PFSK-1 (cell line): ENCODE data around the gene CCNG1.

ENCODE experiments used
- POLR2AphosphoS5 ChIP-seq: IDR thresholded peaks from 2 replicates; pipeline ENCODE4 v1.6.1; 2012; ENCODE audit warnings: low read depth, mild to moderate bottlenecking, control low read depth, low read length, moderate library complexity
- SIN3A ChIP-seq: IDR thresholded peaks from 2 replicates; pipeline ENCODE4 v1.6.1; 2012; ENCODE audit warnings: mild to moderate bottlenecking, low read length, moderate library complexity, borderline replicate concordance; ENCODE audit not compliant: insufficient read depth
- TAF1 ChIP-seq: IDR thresholded peaks from 2 replicates; pipeline ENCODE4 v1.6.1; 2012; ENCODE audit warnings: low read length, control low read depth, borderline replicate concordance; ENCODE audit not compliant: insufficient read depth
- TF ChIP-seq, protein P1 (sequence below), 2 experiments: IDR thresholded peaks; 2 replicates each; pipeline versions ENCODE4 v1.6.1 to v1.8.0; 2011 to 2012; ENCODE audit warnings: low read depth in 2 of 2, low read length in 2 of 2, control low read depth in 1 of 2, inconsistent platforms in 1 of 2, mild to moderate bottlenecking in 1 of 2, moderate library complexity in 1 of 2; ENCODE audit not compliant: insufficient read depth in 1 of 2

DNA sequence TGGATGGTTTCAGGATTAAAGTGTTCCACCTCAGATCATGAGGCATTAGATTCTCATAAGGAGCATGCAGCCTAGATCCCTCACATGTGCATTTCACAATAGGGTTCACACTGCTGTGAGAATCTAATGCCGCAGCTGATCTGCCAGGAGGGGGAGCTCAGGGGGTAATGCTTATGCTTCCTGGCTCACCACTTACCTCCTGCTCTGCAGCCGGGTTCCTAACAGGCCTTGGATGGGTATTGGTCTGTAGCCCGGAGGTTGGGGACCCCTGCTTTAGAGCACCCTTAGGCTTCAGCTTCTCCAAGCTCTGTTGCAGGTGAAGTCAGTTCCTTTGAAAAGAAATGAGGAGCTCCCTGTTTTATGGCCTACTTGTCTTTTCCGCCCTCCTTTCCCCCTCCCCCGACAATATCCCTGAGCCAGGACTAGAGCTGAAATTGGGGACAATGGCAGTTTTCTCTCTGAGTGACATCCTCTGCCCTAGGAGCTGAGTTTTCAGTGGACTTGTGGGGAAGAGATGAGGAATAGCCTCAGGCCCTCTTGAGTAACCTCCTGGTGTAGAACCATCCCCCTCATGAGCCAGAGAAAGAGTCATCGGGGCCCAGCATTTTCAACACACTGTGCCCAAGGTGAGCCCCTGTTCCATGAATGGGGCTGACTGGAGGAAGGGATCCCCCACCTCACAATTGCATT lies 51.8 kb downstream of the CCNG1 start:
- TF ChIP-seq, protein P1, sequence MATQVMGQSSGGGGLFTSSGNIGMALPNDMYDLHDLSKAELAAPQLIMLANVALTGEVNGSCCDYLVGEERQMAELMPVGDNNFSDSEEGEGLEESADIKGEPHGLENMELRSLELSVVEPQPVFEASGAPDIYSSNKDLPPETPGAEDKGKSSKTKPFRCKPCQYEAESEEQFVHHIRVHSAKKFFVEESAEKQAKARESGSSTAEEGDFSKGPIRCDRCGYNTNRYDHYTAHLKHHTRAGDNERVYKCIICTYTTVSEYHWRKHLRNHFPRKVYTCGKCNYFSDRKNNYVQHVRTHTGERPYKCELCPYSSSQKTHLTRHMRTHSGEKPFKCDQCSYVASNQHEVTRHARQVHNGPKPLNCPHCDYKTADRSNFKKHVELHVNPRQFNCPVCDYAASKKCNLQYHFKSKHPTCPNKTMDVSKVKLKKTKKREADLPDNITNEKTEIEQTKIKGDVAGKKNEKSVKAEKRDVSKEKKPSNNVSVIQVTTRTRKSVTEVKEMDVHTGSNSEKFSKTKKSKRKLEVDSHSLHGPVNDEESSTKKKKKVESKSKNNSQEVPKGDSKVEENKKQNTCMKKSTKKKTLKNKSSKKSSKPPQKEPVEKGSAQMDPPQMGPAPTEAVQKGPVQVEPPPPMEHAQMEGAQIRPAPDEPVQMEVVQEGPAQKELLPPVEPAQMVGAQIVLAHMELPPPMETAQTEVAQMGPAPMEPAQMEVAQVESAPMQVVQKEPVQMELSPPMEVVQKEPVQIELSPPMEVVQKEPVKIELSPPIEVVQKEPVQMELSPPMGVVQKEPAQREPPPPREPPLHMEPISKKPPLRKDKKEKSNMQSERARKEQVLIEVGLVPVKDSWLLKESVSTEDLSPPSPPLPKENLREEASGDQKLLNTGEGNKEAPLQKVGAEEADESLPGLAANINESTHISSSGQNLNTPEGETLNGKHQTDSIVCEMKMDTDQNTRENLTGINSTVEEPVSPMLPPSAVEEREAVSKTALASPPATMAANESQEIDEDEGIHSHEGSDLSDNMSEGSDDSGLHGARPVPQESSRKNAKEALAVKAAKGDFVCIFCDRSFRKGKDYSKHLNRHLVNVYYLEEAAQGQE (IDR thresholded peaks at IDR 0.05; ENCODE audit: insufficient read depth in 1 of 2, low read depth in 2 of 2, low read length in 2 of 2): no peak
- no peak for TF ChIP-seq POLR2AphosphoS5
- no peak for TF ChIP-seq TAF1
- no peak for TF ChIP-seq SIN3A
